Natural killer cell (primary cell): Measurements from ENCODE around the gene SDHAF1. TPM values are rescaled to one million over a fixed set of nuclear protein-coding genes. Genes with fewer than 3 reads are reported as not detected.

ENCODE experiments used
- ATAC-seq, 3 donors: fragments of 150-1000 bp in 2 of 3; fragments of 200-7000 bp in 1 of 3; cut with Tn5 transposase; 1 replicate in 1 of 3; 2 replicates in 2 of 3; pipeline ENCODE4 v1.10.0; 2021; ENCODE audit warnings: mild to moderate bottlenecking in 2 of 3, moderate library complexity in 2 of 3
- DNase-seq, 2 donors: peaks; one replicate each; pipeline versions ENCODE4 v3.0.0 to v3.0.0-alpha.2; 2013 to 2021; ENCODE audit warnings: mixed read lengths in 1 of 2
- H3K27ac ChIP-seq: one replicate; pipeline ENCODE4 v1.5.1; 2013; ENCODE audit warnings: mild to moderate bottlenecking, low read length
- H3K27me3 ChIP-seq: one replicate; pipeline ENCODE4 v1.6.1; 2013; ENCODE audit warnings: low read length; ENCODE audit not compliant: control insufficient read depth, insufficient read depth
- H3K36me3 ChIP-seq: one replicate; pipeline ENCODE4 v1.6.1; 2013; ENCODE audit warnings: low read length; ENCODE audit not compliant: control insufficient read depth, insufficient read depth
- H3K4me1 ChIP-seq: one replicate; pipeline ENCODE4 v1.6.1; 2013; ENCODE audit warnings: low read length; ENCODE audit not compliant: control insufficient read depth, insufficient read depth
- H3K4me3 ChIP-seq: one replicate; pipeline ENCODE4 v1.5.1; 2013; ENCODE audit warnings: low read length
- H3K9me3 ChIP-seq: one replicate; pipeline ENCODE4 v1.6.1; 2013; ENCODE audit warnings: low read length; ENCODE audit not compliant: control insufficient read depth, insufficient read depth
- H3K27ac Mint-ChIP-seq, 2 donors: one replicate each; pipeline ENCODE4 v1.8.0; 2022; ENCODE audit warnings: mild to moderate bottlenecking in 2 of 2, mixed read lengths in 2 of 2, moderate library complexity in 1 of 2
- H3K27me3 Mint-ChIP-seq, 2 donors: one replicate each; pipeline ENCODE4 v1.8.0; 2022; ENCODE audit warnings: low read depth in 2 of 2, mixed read lengths in 2 of 2
- H3K36me3 Mint-ChIP-seq: one replicate; pipeline ENCODE4 v1.8.0; 2022; ENCODE audit warnings: mixed read lengths
- H3K4me1 Mint-ChIP-seq, 2 donors: one replicate each; pipeline ENCODE4 v1.8.0; 2022; ENCODE audit warnings: mixed read lengths in 2 of 2
- H3K4me3 Mint-ChIP-seq: one replicate; pipeline ENCODE4 v1.8.0; 2022; ENCODE audit warnings: mild to moderate bottlenecking, moderate library complexity, mixed read lengths
- H3K9me3 Mint-ChIP-seq, 2 donors: one replicate each; pipeline ENCODE4 v1.8.0; 2022; ENCODE audit warnings: mixed read lengths in 2 of 2
- CTCF ChIP-seq: fragments of 200-600 bp; IDR thresholded peaks from one replicate; pipeline ENCODE4 v1.8.0; 2022; ENCODE audit warnings: antibody characterized with exemption
- WGBS: methylation state at CpG from one replicate; pipeline ENCODE4 v1.1.7; 2013; ENCODE audit warnings: missing lambda C conversion rate; ENCODE audit not compliant: insufficient coverage; 5-methylcytosine and 5-hydroxymethylcytosine counted together
- intact Hi-C: fragments of 100-400 bp; cut with micrococcal nuclease; formaldehyde crosslinking; loops from one replicate; pipeline ENCODE4 v1.14.2; 2022
- total RNA-seq, 4 donors: library from RNA; stranded (reverse); fragments of 120-200 nt in 1 of 4; gene quantifications; one replicate each; pipeline versions ENCODE4 v1.2.3 to v1.2.4, GENCODE V29; 2013 to 2022

Gene SDHAF1
- total RNA-seq, 3 donors from 2014 or later (not counting 1 experiment from before 2014, with no cell fraction given) = 9.2 to 12.1 (median 10.5) TPM

- ATAC-seq (no peak), DNase-seq (no peak)
- H3K4me3 Mint-ChIP-seq = peak overlapping the region; percentile 71
- Histone ChIP-seq H3K9me3 (no peaks in the 10 kb centered on the region), H3K36me3 (no peaks in the 10 kb centered on the region), H3K27me3 (no peaks in the 10 kb centered on the region), H3K27ac (no peak overlapping the region), H3K4me3 (no peak overlapping the region), H3K4me1 (peaks cover 30% of the 10 kb centered on the region)
- 95% methylated on average over 11 of the region's 11 CpGs for WGBS
- TF ChIP-seq CTCF = no peak
- peak overlapping the region in 1 of 2 donors; percentile 65 for H3K27ac Mint-ChIP-seq
- H3K9me3 Mint-ChIP-seq = no peaks in the 10 kb centered on the region
- H3K36me3 Mint-ChIP-seq = no peaks in the 10 kb centered on the region
- intact Hi-C loops = no loop called here
- peaks cover 34 to 47% of the 10 kb centered on the region in 2 donors for H3K4me1 Mint-ChIP-seq
- no peaks in the 10 kb centered on the region for H3K27me3 Mint-ChIP-seq
These were observed 15.4 kb downstream of the SDHAF1 start for GRCh38 chr19:36010402-36010801.

- intact Hi-C loops = loop anchor here (1.0 kb wide), 2 partner anchors 18 to 41 kb away; partner anchors contain the start of genes SDHAF1, THAP8 and WDR62
- H3K27ac ChIP-seq = peak overlapping the region; percentile 89
- Mint-ChIP-seq H3K27ac (peak overlapping the region; percentile 95 to 99), H3K9me3 (no peaks in the 10 kb centered on the region), H3K36me3 (no peaks in the 10 kb centered on the region), H3K4me1 (peaks cover 35 to 52% of the 10 kb centered on the region in 2 donors), H3K27me3 (no peaks in the 10 kb centered on the region), H3K4me3 (peak overlapping the region; percentile 98)
- DNase-seq = no peak
- no peak for ATAC-seq
- WGBS = 30% methylated on average over 13 of the region's 15 CpGs
- no peaks in the 10 kb centered on the region for H3K27me3 ChIP-seq
- peak overlapping the region; percentile 85 for H3K4me3 ChIP-seq
- no peak for TF ChIP-seq CTCF
- no peaks in the 10 kb centered on the region for H3K9me3 ChIP-seq
- H3K4me1 ChIP-seq = peaks cover 30% of the 10 kb centered on the region
- no peaks in the 10 kb centered on the region for H3K36me3 ChIP-seq
These were observed 18.5 kb downstream of the SDHAF1 start for GRCh38 chr19:36013280-36014011.

- H3K36me3 Mint-ChIP-seq = no peaks in the 10 kb centered on the region
- H3K4me3 Mint-ChIP-seq = peak within 1 kb of the TSS; percentile 98
- H3K4me1 Mint-ChIP-seq = peaks cover 35 to 46% of the 10 kb centered on the region in 2 donors
- no peak for TF ChIP-seq CTCF
- DNase-seq (peak; percentile 99), ATAC-seq (peak; percentile 97 to 100 (median 97))
- no peaks in the 10 kb centered on the region for H3K36me3 ChIP-seq
- H3K27me3 ChIP-seq = no peaks in the 10 kb centered on the region
- peak within 1 kb of the TSS; percentile 85 for H3K4me3 ChIP-seq
- peaks cover 23% of the 10 kb centered on the region for H3K4me1 ChIP-seq
- WGBS = 2% methylated on average over 42 of the region's 42 CpGs
- H3K27me3 Mint-ChIP-seq = no peaks in the 10 kb centered on the region
- no peaks in the 10 kb centered on the region for H3K9me3 ChIP-seq
- H3K9me3 Mint-ChIP-seq = no peaks in the 10 kb centered on the region
- H3K27ac Mint-ChIP-seq = peak within 1 kb of the TSS; percentile 95 to 99
- H3K27ac ChIP-seq = peak within 1 kb of the TSS; percentile 89
- intact Hi-C loops = loop anchor here (1.0 kb wide), 2 partner anchors 19 to 40 kb away; partner anchors contain the start of genes SDHAF1, THAP8 and WDR62
These were observed 19.3 kb downstream of the SDHAF1 start, which contains the start of gene ALKBH6 for GRCh38 chr19:36014012-36014924. Gene ALKBH6 (minus strand): TSS chr19:36014213. CDS start chr19:36013397, 816 bp downstream.
